ENCODE data around the gene STK10. TPM values are rescaled to one million over a fixed set of nuclear protein-coding genes. Genes with fewer than 3 reads are reported as not detected.
A peak's percentile ranks its signal among the peaks of the same experiment; 100 is the strongest.
"Not testable (repeated sequence)": the region's sequence is repeated elsewhere in the genome, so short reads cannot be mapped to it uniquely, and the experiment has no call there.

Gene STK10
- total RNA-seq, 2 donors from 2014 or later, result 42.9 to 92.2 TPM

DNA sequence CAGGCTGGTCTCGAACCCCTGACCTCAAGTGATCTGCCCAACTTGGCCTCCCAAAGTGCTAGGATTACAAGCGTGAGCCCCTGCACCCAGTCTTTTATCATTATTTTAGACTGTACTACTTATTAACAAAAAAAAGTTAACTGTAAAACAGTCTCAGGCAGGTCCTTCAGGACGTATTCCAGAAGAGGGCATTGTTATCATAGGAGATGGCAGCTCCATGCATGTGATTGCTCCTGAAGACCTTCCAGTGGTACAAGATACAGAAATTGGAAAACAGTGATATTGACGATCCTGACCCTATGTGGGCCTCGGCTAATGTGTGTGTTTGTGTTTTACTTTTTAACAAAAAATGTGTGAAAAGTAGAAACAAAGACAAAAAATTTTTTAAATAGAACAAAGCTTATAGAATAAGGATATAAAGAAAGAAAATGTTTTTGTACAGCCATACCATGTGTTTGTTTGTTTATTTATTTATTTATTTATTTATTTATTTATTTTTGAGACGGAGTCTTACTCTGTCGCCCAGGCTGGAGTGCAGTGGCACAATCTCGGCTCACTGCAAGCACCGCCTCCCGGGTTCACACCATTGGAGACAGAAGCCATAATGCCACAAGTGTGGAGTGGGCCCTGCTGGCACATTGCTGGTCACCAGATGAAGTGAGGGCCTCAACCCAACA lies 167.8 kb downstream of the STK10 start:
- not testable (repeated sequence) for H3K27ac Mint-ChIP-seq; ATAC-seq; H3K36me3 Mint-ChIP-seq; H3K9me3 Mint-ChIP-seq; DNase-seq (ENCODE audit: low spot score in 2 of 2)

GRCh38 chr5:172015346-172015745 lies 172.7 kb downstream of the STK10 start:
- Mint-ChIP-seq H3K9me3 (no peaks in the 10 kb centered on the region), H3K36me3 (no peaks in the 10 kb centered on the region), H3K27ac (no peak overlapping the region)
- DNase-seq (ENCODE audit: low spot score in 2 of 2) (no peak), ATAC-seq (peak in 1 of 2 donors; percentile 16)

DNA sequence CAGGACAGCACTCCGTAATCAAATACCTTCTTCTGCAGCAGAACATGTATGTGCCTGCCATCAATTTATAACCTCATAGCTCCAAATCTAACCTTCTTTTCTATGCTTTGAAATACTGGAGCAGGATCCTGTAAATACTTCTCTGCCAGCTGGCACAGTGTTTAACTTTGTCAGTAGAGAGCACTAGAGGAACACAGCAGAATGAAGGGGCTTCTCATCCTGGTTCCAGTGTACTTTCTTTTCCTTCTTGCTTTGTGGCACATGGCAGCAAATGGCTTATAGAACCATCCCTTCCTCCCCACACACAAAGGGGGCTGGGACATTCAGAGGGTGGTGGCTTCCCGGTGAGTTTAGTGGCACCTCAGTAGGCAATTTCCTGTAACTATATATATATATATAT lies 177.7 kb downstream of the STK10 start:
- peaks cover 15 to 16% of the 10 kb centered on the region in 2 donors for H3K36me3 Mint-ChIP-seq
- ATAC-seq (no peak), DNase-seq (ENCODE audit: low spot score in 2 of 2) (no peak)
- no peak overlapping the region for H3K27ac Mint-ChIP-seq
- no peaks in the 10 kb centered on the region for H3K9me3 Mint-ChIP-seq

GRCh38 chr5:172009536-172010270 lies 178.3 kb downstream of the STK10 start:
- Mint-ChIP-seq H3K36me3 (peaks cover 18 to 21% of the 10 kb centered on the region in 2 donors), H3K9me3 (no peaks in the 10 kb centered on the region), H3K27ac (no peak overlapping the region)
- ATAC-seq (no peak), DNase-seq (ENCODE audit: low spot score in 2 of 2) (no peak)

GRCh38 chr5:172008689-172009141 lies 179.3 kb downstream of the STK10 start:
- DNase-seq (ENCODE audit: low spot score in 2 of 2) (no peak), ATAC-seq (no peak)
- peaks cover 18 to 22% of the 10 kb centered on the region in 2 donors for H3K36me3 Mint-ChIP-seq
- H3K9me3 Mint-ChIP-seq, result no peaks in the 10 kb centered on the region
- peak overlapping the region in 1 of 2 donors; percentile 94 for H3K27ac Mint-ChIP-seq

- H3K9me3 Mint-ChIP-seq, result no peaks in the 10 kb centered on the region
- ATAC-seq, result no peak
- H3K27ac Mint-ChIP-seq, result peak overlapping the region; percentile 77 to 94
- peaks cover 18 to 22% of the 10 kb centered on the region in 2 donors for H3K36me3 Mint-ChIP-seq
- no peak for DNase-seq (ENCODE audit: low spot score in 2 of 2)
Measured at GRCh38 chr5:172008111-172008455, 179.9 kb downstream of the STK10 start.

GRCh38 chr5:172007175-172008110 lies 180.6 kb downstream of the STK10 start:
- DNase-seq (ENCODE audit: low spot score in 2 of 2) (no peak), ATAC-seq (peak in 1 of 2 donors; percentile 0)
- peaks cover 18 to 22% of the 10 kb centered on the region in 2 donors for H3K36me3 Mint-ChIP-seq
- no peaks in the 10 kb centered on the region for H3K9me3 Mint-ChIP-seq
- peak overlapping the region; percentile 94 to 100 for H3K27ac Mint-ChIP-seq

DNA sequence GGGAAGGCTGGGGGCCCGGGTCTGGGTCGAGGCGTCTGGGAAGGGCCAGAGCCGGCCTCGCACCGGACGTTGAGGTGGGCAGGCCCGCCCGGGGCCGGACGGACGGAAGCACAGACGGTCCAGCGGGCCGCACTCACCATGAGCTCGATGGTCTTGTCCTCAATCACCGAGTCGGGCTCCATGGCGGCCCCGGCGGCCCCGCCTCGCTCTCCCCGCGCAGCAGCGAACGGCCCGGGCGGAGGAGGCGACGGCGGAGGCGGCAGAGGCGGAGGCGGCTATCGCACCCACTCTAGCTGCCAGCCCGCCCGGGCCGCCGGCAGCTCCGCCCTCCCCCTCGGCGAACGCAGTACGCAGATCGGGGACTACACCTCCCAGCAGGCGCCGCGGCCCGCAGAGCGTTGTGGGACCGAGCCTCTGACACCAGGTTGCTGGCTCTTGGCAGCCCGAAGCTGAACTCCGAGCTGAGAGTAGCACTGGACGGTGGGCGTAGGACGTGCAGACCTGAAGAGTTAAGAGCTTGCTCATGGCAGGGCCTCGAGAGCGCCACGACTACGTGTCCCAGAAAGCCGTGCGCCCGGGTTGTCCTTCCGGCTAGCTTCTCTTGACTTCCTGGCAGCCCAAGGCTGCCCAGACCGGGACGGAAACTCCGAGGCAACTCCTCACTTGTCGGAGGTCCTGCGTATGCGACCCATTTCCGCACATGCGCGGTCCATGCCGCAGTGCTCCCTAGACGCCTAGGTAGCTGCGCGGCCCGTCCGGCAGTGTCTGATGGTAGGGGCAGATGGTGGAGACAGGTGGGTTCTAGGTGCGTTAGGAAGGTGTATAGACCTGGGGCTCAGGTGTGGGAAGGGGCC lies 181.5 kb downstream of the STK10 start, which contains the start of gene FBXW11:
FBXW11 (minus strand) TSS at position 318 of the 854 bp plus-strand sequence; CDS start at position 182, 136 bp downstream.
- peak; percentile 88 to 90 for ATAC-seq
- H3K36me3 Mint-ChIP-seq, result peaks cover 22 to 24% of the 10 kb centered on the region in 2 donors
- peak; percentile 87 to 95 for DNase-seq (ENCODE audit: low spot score in 2 of 2)
- no peaks in the 10 kb centered on the region for H3K9me3 Mint-ChIP-seq
- peak within 1 kb of the TSS; percentile 94 to 100 for H3K27ac Mint-ChIP-seq

DNA sequence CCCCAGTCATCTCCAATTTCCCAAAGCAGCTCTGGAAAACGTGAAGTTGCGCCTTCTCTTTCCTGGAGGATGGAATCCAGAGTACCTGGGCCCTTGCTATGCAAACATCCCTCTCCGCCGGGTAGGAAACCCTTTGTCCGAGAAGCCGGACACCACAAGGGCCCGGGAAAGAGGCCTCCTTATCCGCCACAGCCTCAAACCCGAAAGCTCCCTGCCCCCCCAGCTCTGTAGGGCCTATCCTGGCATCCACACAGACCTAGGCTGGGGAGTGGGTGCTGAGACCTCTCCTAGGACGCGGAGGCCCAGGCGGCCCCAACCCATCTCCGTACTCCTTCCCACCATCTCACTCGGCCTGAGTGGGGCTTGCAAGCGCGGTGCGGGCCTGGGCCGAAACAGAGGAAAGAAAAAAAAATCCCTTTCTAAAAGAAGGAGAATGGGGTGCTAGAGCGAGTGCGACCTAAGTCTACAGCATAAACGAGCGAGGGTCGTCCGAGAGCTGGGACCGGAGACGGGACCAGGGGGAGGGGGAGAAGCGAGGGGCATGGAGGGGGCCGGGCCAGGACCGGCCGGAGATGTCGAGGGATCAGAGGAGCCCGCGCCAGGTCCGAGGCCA lies 182.2 kb downstream of the STK10 start:
- DNase-seq (ENCODE audit: low spot score in 2 of 2), result peak in 1 of 2 donors; percentile 44
- peaks cover 22 to 31% of the 10 kb centered on the region in 2 donors for H3K36me3 Mint-ChIP-seq
- H3K27ac Mint-ChIP-seq, result peak overlapping the region; percentile 94 to 99
- no peaks in the 10 kb centered on the region for H3K9me3 Mint-ChIP-seq
- ATAC-seq, result peak in 1 of 2 donors; percentile 4

DNA sequence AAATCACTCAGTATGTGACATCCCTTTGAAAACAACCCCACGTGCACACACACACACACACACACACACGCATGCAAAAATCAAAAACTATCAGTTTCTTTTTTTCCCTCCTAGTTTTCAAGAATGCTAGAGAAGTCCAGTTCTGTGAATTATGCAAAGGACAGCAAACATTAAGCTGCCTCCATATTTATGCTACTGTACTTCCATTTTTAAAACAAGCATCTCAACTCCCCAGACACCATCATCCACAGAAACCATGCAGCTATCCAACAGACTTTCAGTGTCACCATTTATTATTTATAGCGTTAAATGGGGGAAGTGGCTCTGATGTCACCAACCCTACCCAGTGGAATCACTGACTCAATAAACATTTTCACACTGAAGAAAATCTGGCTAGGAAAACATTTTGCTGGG lies 183.2 kb downstream of the STK10 start:
- peak overlapping the region; percentile 94 to 99 for H3K27ac Mint-ChIP-seq
- no peak for ATAC-seq

GRCh38 chr5:172003746-172004145 lies 184.3 kb downstream of the STK10 start:
- Mint-ChIP-seq H3K27ac (no peak overlapping the region), H3K36me3 (peaks cover 22 to 42% of the 10 kb centered on the region in 2 donors), H3K9me3 (peaks cover 0 to 5% of the 10 kb centered on the region in 2 donors)
- DNase-seq (ENCODE audit: low spot score in 2 of 2) (no peak), ATAC-seq (no peak)

More for the DNA sequence above, 183.2 kb downstream of the STK10 start:
- peak in 1 of 2 donors; percentile 10 for DNase-seq (ENCODE audit: low spot score in 2 of 2)
- H3K36me3 Mint-ChIP-seq, result peaks cover 22 to 39% of the 10 kb centered on the region in 2 donors
- peaks cover 0 to 3% of the 10 kb centered on the region in 2 donors for H3K9me3 Mint-ChIP-seq

- Mint-ChIP-seq H3K36me3 (peaks cover 22 to 43% of the 10 kb centered on the region in 2 donors), H3K27ac (peak overlapping the region; percentile 3 to 39), H3K9me3 (peaks cover 0 to 5% of the 10 kb centered on the region in 2 donors)
- ATAC-seq (no peak), DNase-seq (ENCODE audit: low spot score in 2 of 2) (no peak)
Measured at GRCh38 chr5:172002840-172003512, 185.0 kb downstream of the STK10 start.

DNA sequence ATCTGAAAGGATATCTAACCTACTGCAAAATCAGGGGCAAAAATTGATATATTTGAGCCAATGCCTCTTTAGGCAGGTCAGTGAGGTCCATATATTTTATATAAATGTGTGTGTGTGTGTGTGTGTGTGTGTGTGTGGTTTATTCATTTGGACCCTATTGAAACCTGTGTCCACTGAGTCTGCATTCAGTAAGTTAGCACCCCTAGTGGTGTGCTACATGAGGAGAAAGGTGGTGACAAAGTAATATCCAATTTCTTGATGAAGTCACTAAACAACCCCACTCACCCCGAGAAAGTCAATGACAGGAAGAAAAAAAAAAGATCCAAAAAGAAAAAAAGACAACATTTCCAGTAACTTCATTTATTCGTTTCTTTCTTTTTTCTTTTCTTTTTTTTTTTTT lies 185.7 kb downstream of the STK10 start:
- DNase-seq (ENCODE audit: low spot score in 2 of 2), result peak in 1 of 2 donors; percentile 10
- peak overlapping the region in 1 of 2 donors; percentile 3 for H3K27ac Mint-ChIP-seq
- no peak for ATAC-seq
- H3K36me3 Mint-ChIP-seq, result peaks cover 20 to 50% of the 10 kb centered on the region in 2 donors
- H3K9me3 Mint-ChIP-seq, result peaks cover 0 to 5% of the 10 kb centered on the region in 2 donors

DNA sequence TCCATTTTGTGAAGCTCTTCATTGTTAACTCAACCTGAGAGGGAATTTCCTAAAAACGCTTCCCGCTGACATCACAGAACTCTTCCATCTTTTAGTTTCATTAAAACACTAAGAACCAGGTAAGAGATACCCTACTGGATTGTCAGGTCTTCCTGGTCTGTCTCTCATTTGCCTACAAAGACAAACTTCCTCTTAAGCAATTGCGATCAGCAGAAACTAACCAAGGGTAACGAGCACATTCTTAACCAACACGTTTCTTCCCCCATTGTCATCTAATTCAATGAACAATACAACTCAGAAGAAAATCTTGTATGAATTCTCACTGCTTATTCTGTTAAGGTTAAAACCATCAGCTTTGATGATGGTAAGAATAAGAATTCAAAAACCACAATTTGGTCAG lies 188.1 kb downstream of the STK10 start:
- peaks cover 3 to 56% of the 10 kb centered on the region in 2 donors for H3K36me3 Mint-ChIP-seq
- DNase-seq (ENCODE audit: low spot score in 2 of 2) (no peak), ATAC-seq (no peak)
- peaks cover 0 to 5% of the 10 kb centered on the region in 2 donors for H3K9me3 Mint-ChIP-seq
- no peak overlapping the region for H3K27ac Mint-ChIP-seq

DNA sequence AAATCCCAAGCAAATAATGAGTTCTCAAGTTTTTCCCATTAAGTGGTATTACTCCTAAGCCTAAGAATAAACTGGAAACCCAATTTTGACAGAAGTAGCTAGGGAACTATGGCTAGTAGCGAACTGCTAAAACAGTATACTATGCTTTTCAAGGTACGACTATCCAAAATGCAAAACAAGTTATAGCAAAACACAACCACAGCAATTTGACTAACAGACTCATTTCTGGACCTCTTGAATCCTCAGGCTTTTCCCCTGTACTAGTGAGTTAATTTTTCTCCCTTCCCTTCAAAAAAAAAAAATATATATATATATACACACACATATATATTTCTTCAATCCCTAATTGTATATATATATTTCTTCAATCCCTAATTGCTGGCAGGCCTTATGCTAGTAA lies 188.9 kb downstream of the STK10 start:
- ATAC-seq (peak in 1 of 2 donors; percentile 51), DNase-seq (ENCODE audit: low spot score in 2 of 2) (no peak)
- H3K36me3 Mint-ChIP-seq, result peaks cover 0 to 59% of the 10 kb centered on the region in 2 donors
- H3K27ac Mint-ChIP-seq, result no peak overlapping the region
- peaks cover 0 to 5% of the 10 kb centered on the region in 2 donors for H3K9me3 Mint-ChIP-seq

Data from activated naive CD4-positive, alpha-beta T cell treated with anti-CD3 and anti-CD28 coated beads, Interleukin-2, amount 50 U/mL, for 72 hours (primary cell).